Left forelimb (tissue), 1 donor: ENCODE results near the gene KDR.

ENCODE experiments used
- DNase-seq: peaks from one replicate; pipeline ENCODE4 v3.0.0-alpha.2; 2018; ENCODE audit warnings: low spot score

KDR gene

DNA sequence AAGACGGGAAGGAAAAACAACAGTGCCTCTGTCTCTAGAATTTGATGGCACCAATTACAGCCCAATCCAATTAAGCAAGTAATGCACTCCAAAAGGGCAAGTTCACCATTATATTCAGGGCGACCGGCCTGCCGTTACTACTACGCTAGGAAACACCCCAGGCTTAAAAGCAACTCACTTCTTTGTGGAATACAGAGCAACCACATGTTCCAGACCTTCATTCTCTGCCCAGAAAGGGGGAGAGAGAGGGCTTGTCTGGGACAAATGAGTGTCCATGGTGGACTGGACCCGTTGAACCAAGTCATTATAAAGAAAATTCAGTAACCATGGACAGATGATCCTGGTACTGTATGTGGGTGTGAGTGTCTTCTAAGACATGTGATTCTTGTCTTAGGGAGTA is 1.6 kb downstream of the KDR start:
- DNase-seq, result no peak

DNA sequence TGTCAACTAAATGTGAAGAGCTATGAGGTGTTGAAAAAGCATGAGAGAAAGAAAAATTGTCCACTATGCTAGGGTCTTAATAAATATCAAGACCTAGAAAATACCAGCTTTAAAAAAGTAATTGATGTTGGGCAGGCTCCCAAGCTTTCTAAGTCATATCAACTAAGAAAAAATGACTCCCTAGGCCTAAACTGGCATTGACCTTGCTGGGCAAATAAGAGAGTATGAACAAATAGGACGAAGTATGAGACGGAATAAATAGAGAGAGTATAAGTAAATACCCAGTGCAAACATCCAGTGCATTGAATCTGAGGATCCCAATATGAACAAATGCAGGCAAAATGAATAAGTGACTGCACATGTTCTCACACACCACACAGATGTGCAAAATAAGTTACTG is 3.2 kb downstream of the KDR start:
- no peak for DNase-seq

DNA sequence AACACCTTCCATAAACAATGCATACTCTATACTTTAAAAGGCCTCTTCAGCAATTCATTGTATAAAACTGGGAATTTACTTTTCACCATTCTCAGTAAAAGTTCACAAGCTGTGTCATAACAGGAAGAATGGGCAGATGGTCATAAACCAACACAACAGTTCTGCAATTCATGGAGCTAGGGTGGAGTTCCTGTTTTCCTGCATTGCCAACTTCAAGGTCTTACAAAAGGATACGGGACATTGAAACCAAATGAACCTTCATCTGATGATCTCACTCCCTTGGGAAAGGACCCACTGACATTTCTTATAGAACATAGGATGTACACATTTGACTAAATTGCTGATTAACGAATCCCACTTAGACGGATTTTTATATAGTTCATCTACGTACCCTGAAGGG is 4.1 kb downstream of the KDR start:
- no peak for DNase-seq

DNA sequence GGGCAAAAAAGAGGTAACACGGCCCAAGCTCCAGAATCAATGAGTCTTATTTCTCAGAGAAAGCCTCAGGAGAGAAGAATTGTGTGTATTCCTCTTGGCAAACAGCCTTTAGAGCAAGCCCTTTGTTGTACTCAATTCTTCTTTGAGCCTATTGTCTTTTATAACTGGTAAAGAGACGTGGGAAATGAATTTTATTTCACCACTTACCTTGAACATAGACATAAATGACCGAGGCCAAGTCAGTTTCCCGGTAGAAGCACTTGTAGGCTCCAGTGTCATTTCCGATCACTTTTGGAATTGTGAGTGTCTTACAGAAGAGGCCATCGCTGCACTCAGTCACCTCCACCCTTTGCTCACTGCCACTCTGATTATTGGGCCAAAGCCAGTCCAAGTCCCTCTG is 7.0 kb downstream of the KDR start:
- no peak for DNase-seq

DNA sequence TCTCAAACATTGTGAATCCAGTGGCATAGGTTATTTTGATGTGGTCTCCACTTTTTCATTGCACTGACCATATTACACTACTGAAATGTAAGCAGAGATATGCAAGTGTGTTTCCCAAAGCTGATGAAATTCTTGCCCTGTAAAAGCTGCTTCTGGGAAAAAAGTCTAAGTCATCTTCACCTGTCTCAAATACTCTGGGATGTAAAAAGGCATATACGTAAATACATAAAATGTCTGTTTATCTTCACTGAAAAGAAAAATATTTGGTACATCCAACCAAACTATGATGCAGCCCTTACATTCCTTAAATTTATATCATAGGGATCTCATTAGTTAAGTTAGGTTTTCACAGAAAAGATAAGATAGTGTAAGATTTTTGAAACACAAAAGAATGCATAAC is 7.9 kb downstream of the KDR start:
- DNase-seq, result no peak

DNA sequence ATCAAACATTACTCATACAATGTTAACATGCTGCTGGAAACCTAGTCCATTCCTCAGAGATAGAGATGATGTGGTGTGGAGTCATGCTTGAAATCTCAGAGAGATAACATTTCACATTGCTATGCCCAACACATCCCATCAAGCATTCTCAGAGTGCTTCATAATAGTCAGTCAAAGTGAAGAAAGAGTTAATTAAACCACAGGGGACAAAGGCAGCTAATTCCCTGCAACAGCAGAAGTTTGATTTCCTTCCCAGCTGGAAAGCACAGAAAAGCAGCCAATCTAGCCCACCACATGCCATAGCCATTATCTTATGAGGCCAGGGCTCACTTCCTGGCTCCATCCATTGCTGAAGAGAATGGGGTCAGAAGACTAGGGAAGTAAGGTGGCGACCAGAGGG is 8.9 kb downstream of the KDR start:
- DNase-seq, result no peak

DNA sequence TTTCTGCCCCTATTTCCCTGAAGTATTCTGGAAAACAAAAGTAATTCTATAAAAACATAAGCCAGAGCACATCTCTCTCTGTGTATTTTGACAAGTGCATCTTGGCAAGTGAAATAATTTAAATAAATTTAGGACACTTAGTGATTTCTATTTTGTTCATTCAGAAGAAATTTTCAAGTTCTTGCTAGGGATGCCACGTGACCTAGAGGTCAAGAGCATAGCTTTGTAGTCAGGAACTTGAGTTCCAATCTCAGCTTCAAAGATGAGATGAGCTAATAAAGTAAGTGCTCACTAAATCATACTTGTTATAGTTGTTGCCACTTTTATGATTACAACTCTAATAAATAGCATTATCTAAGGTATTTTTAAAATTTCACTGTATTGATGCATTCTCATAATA is 13.8 kb downstream of the KDR start:
- no peak for DNase-seq

DNA sequence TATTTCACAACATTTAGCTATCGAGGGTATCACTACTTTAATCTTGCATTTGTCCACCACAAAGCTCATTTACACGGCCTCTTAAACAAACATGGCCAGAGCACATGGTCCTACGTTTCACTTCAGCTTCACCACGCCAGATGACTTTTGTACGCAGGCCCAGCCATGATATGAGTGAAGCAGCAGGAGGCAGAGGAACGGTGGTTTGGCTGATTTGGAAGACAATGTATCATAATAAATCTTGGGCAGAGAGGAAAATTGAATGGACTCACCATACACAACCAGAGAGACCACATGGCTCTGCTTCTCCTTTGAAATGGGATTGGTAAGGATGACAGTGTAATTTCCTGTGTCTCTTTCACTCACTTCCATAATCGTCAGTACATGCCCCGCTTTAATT is 15.3 kb downstream of the KDR start:
- DNase-seq, result no peak

DNA sequence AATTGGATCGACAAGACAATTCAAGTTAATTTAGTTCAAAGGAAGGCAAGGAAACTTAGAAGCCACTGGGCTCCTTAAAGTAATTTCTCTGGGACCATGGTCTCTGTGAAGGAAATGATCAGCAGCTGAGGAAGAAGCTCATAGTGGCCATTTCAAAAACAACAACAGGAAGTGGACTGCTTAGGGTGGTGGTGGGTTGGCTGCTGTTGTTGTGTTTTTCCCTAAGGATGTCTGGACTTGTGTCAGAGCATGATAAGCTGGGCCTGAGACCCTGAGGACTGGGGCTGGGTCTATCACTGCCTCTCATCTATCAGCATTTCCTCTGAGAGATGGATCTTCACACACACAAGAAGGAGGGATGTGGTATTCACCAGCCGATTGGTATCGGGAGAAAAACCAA is 18.3 kb downstream of the KDR start:
- no peak for DNase-seq

DNA sequence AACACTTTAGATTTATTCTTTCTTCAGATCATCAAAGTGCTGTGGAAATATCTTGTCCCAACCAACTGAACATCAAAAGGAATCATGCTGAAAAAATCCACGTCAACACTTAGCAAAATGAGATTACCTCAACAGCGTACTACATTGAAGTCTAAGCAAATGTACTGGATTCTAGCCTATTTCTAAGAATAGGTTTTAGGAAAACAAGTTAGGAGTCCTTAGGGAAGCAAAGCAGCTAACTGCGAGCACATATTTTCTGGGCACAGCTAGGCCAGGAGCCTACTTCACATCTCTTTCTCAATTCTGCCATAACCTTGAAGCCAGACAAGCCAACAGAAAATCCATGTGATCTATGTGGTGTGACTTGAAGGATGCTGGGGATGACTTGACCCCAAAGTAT is 22.2 kb downstream of the KDR start:
- DNase-seq, result no peak

DNA sequence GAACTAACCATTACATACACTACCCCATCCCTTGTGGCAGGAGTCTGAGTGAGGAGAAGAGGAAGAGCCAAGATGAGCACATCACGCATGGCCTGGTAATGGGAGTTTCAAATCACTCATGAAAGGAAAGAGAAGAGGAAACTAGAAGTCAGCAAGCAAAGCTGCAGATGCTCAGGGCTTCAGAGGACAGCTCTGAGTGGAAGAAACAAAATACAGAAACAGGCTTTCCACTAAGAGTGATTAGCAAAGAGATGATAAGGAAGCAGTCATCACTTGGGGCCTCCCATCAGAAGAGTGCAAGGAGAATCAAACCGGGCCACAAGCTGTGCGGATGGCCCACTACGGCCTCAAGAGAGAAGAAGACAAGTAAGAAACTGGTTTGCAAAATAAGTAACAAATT is 25.6 kb downstream of the KDR start:
- no peak for DNase-seq

DNA sequence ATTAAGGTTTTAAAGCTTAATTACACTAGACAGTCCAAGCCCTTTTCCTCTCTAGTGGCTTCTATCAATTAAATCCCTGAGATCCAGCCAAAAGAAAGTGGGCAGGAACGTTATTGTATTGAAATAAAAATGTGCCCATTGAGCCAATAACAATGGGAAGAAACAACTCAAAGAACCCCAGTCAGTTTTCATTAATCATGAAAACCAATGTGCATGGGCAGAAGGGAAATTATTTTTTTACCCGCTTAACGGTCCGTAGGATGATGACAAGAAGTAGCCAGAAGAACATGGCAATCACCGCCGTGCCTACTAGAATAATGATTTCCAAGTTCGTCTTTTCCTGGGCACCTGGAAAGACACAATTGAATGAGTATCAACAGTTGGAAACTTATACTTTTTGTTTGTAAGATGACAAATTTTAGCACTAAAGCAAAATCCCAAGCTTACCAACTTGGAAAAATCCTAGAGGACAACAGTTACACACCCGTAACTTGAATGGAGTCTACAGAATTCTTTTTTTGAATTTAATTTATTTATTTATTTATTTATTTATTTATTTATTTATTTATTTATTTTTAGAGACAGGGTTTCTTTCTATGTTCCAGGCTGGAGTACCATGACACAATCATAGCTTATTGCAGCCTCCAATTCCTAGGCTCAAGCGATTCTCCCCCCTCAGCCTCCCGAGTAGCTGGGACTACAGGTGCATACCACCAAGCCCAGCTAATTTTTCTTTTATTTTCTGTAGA is 26.8 kb downstream of the KDR start:
- no peak for DNase-seq

DNA sequence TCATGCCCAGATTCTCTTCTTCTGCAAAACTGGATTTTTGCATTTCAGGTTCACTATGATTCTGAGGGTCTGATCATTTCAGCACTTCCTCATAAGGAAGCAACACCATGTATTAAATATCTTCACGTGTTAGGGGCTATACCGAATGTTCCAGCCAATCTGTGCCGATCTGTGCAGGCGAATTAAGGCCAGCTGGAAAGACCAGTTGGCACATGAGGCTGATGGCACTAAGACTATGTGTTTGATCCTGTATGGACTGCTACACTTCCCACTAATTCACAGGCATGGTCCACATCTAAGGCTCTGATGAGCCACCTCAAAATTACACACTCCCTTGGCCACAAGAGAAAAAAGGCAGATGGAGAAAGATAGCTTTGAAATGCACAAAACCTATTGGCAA is 28.8 kb downstream of the KDR start:
- no peak for DNase-seq

DNA sequence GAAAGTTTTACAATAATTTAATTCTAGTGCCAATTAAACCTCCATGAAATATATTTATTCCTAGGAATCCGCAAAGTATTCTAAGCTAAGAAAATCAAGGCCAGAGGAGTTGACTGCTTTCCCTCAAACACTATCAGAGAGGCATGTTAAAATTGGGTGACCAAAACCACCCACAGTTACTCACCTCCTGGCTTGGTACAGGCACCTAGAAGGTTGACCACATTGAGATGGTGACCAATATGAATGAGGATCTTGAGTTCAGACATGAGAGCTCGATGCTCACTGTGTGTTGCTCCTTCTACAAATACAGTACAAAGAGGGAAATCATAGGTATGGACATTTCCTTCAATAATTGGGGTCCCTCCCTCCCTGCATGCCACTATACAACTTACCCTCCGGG is 29.4 kb downstream of the KDR start:
- DNase-seq, result no peak

DNA sequence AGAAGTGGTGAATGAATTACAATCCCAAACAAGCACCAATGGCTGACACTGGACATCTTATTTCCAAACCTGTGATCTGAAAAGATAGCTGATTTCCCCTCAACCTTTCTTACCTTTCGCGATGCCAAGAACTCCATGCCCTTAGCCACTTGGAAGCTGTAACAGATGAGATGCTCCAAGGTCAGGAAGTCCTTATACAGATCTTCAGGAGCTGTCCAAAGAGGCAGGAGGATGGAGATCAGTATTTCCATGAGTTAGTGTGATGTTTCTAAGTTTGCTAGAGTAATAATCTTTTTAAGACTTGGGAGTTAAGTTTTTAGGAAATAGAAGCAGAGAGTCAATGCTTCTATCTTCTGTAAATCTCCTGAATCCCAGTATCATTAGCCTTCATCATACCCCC is 32.9 kb downstream of the KDR start:
- no peak for DNase-seq

DNA sequence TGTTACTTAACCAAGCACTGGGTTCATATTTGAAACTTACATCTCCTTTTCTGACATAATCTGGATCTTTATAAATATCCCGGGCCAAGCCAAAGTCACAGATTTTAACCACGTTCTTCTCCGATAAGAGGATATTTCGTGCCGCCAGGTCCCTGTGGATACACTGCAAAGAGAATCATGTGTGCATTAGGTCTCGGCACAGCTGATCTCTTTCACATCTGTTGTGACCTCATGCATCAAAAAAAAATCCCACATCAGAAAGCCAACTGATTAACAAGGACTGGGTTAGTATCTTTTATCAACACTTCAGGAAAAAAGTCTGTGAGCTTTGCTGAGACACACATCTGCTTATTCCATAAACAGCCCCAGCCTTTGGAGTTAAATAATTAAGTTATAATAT is 35.5 kb downstream of the KDR start:
- DNase-seq, result no peak

DNA sequence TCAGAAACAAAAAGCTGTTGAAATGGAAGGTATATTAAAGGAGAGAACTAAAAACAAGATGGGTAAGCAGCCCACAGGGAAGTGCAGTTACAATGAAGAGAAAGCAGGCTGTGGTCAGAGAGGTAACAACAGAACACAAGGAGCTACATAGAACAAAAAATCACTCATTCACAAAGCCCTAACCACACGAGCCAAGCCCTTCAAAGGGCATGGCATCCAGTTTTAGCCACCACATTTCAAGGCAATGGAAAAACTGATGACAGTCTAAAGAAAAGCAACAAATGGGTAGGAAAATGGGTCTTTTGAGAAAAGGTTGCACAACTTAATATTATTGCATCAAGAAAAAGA is 37.5 kb downstream of the KDR start:
- DNase-seq, result no peak

DNA sequence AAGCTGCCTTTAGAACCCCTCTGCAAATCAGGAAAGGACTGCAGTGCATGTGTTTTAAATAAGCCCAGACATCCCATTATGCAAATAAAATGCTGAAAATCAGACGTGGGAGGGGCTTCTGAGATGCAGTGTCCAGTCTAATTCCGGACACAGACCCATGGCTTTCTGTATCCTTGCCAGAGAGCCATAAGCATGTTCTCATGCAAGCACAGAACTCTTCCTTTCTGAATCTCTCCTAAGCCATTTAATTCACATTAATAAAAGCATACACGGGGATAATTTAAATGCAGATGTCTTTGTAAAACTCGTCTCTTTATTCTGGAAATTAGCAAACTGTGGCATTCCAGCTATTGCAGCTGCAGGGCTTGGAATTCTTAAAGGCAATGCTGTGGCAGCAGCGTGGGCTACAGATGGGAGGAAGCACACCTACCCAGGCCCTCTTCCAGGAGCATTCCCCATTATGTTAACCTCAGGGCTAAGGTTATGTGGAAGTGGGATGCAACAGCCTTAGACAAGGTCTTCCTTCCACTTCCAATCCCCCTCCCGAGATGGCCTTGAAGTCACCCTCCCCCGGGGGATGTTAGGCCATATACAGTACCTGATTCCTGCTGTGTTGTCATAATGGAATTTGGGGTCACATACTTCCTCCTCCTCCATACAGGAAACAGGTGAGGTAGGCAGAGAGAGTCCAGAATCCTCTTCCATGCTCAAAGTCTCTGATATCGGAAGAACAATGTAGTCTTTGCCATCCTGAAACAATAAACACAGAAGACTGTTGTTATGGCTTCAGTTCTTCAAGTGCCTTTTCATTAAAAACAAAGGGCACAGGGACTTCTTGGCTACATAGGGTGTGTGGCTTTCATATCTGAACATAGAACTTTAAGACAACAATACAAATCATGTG is 38.1 kb downstream of the KDR start:
- no peak for DNase-seq

DNA sequence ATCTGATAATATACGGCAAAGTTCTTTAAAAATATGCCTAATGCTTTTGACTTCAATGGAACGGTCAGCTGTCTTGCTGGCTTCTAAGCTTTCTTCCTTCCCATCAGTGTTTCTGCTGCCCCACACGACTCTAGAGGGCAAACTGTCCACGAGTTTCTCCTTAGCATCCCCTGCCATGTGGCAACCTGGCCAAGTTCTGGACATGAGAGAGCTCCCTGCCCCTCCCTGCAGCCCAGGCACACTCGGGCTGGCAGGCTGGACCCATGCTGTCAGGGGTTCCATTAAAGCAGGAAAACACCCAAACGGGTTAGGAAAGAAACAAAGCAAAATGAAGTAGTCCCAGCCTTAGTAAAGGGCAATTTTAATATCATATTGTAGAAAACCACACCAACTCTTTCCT is 38.8 kb downstream of the KDR start:
- DNase-seq, result no peak

DNA sequence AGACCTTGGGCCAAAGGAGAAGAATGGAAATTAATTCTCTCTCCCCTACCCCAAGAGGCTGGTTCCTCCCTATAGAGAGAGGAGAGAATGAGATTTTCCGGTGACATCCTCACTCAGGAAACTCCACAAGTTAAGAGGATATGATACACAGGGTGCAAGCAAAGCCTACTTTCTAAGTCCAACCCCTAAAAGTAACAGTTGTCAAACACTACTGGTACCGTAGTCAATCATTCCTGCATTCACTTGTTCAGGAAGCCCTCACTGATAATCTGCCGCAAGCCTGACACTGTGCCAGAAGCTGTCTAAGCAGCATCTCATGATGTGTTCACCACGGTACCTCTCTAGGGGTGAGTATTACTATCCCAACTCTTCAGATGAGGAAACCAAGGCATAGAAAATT is 41.7 kb downstream of the KDR start:
- DNase-seq, result no peak

DNA sequence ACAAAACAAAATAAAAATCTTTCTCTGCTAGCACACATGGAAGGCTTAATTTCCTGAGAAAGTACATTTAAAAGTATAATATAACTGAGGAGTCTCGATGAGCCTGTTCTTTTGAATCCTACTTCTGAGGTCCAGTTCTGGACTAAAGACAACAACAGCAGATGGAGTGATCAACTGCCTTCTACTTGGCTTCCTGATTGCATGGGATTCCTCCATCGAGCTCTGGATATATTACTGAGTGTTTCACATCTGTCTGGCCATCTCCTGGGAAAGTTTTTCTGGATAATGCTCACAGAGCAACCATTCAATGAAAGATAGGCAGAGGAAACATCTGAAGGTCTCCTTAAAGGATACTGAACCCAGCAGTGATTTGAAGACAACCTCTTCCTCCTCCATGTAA is 42.6 kb downstream of the KDR start:
- DNase-seq, result no peak

DNA sequence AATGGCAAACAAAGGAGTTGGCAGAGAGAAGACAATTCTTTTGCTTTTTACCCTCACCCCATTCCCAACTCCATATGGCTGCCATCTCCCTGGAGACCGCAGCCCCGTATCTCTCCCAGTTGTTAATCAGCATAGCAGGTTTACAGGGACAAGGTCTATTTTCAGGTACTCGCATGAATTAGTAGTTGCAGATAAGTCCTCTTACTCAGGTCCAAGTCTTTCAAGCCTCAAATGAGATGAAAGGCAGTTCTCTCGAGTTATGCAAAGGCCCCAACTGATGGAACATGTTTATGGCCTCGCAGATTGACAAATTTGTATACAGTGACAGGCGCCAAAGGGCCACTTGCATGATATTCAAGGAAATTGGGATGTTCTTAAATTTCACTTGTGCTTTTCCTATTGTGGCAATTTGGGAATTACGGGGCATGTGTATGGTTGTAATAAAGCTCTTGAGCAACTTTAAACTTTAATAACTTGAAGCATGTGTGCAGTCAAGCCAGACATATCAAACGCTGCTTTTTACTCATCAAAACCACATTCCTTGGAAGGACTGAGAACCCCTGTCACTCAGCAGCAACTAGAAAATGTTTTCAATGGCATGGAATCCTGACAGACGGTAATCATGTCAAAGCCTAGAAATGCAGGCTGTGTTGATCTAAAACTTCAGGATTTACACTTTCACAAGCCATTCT is 45.1 kb downstream of the KDR start:
- DNase-seq, result no peak
